ENCODE measurements around the gene RPL35.
A peak's percentile ranks its signal among the peaks of the same experiment; 100 is the strongest.
"Not testable (repeated sequence)": the region's sequence is repeated elsewhere in the genome, so short reads cannot be mapped to it uniquely, and the experiment has no call there.

RPL35 gene

DNA sequence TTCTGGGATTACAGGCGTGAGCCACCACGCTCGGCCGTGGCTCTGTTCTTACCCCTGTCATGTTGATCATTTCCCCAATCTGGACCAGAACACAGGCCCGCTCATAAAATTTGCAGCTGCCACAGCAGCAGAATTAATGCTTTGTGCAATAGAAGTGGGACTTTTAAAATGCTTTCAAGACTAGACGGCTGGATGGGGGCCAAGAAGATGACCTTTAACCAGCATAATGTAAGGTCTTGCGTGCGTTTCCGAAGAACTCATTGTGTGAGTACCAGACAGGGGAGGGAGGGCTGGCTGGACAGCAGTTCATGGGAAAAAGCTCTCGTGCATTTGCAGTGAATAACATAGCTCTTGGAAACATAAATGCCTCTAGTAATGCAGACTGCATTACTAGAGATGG is 12.0 kb downstream of the RPL35 start:
- no peak for DNase-seq

DNA sequence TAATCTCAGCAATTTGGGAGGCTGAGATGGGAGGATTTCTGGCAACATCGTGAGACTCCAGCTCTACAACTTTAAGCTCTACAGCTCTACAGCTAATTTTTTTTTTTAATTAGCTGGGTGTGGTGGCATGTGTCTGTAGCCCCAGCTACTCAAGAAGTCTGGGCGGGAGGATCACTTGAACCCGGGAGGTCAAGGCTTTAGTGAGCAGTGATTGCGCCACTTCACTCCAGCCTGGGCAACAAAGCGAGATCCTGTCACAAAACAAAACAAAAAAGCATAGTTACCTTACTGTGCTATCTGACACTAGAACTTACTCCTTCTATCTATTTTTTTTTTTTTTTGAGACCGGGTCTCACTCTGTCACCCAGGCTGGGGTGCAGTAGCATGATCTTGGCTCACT is 14.8 kb downstream of the RPL35 start:
- DNase-seq, result no peak

DNA sequence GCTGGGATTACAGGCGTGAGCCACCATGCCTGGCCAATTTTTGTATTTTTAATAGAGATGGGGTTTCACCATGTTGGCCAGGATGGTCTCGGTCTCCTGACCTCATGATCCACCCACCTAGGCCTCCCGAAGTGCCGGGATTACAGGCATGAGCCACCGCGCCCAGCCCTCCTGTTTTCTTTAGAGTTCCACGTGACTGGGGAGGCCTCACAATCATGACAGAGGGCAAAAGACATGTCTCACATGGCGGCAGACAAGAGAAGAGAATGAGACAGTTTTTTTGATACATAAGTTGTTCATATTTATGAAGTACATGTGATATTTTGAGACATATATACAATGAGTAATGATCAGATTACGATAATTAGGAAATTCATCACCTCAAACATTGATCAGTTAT is 15.3 kb downstream of the RPL35 start:
- DNase-seq, result not testable (repeated sequence)

DNA sequence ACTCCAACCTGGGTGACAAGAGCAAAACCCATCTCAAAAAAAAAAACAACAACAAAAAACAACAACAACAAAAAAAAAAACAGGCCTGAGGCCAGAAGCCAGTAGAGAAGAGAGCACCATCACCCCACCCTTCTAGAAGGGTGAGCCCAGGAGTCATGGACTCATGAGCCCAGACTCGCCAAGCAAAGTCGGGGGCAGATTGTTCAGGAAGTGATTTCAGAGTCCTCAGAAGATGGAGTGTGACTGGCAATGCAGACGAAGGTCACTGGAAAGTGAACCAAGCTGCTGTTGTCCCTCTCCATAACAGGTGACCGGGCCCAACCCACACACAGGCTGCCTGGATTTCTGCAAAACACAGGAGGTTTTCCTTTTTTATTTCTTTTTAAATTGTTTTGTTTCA is 17.5 kb downstream of the RPL35 start:
- no peak for DNase-seq

DNA sequence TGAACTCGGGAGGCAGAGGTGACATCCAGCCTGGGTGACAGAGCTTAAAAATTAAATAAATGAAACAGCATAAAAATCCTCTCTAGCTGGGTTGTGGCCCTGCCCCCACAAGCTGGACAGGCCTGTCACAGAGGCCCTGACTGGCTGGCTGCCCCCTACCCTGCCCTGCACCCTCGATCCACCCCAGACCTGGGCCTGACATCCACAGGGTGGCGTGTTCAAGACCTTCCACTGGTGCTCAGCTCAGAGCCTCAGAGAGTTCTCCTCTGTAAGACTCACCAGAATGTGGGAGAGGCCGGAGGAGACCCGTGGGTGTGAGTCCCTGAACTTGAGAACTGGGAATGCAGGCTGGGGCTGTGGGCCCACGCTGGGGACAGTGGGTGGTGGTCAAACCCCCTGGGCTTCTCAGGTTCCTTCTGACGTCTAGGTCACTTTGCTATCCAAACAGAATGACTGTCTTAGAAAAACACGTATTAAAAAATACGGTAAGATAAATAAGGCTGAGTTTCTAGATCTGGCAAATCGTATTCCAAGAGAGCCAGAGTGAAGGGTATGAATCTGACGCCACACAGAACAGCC is 18.2 kb downstream of the RPL35 start:
- no peak for DNase-seq

DNA sequence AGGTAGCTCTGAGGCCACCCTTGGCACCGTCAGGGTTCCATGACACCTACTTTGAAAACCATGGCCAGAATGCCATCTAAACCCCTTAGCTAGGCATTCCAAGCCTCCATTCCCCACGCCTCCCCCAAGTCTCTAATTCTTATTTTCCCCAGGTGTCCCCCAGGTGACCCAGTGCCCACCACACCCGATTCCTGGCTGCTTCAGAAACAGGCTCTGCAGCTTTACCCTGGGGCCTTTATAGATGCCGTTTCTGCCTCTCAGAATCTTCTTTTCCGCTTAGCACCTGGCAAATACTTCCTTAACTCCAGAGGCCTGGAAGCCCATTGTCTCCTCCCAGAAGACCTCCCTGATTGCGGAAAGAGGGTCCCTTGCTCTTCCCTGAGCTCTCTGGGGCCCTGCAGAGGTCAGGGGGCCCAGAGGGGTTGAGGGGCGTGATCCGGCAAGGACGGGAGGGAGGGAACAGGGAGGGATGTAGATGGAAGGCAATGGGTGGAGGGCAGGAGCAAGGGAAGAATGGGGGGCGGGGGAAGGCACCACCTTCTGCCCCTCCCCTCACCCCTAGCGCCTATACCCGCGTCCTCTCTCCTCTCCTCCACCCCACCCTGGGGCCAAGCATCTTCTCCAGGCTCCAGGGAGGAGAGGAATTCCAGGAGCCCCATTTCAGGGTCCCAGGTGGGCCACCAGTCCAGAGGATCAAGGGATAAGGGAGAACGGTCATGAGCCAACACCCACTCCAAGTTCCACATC is 20.5 kb downstream of the RPL35 start:
- no peak for DNase-seq

DNA sequence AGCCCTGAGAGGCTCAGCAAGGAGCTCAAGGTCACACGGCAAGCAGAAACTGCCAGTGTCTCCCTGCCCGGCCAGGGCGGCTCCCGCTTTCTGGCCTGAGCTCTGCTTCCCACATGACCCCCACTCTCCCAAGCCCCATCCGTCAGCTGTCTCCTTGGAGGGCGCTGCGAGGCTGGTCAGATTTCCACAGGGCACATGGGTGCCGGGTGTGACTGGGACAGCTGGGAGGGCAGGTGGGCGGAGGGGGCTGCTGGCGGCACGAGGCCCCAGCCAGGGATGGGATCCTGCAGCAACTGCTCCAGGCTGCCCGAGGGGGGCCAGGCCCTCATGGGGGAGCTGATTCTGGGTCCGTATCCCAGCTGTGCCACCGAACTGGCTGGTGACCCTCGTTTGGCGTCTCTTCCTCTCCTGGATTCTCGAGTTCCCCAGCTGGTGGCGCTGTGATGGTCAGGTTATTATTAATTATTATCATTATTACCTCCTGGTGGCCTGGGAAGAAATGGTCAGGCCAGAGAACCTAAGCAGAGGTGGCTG is 21.4 kb downstream of the RPL35 start:
- DNase-seq, result no peak

DNA sequence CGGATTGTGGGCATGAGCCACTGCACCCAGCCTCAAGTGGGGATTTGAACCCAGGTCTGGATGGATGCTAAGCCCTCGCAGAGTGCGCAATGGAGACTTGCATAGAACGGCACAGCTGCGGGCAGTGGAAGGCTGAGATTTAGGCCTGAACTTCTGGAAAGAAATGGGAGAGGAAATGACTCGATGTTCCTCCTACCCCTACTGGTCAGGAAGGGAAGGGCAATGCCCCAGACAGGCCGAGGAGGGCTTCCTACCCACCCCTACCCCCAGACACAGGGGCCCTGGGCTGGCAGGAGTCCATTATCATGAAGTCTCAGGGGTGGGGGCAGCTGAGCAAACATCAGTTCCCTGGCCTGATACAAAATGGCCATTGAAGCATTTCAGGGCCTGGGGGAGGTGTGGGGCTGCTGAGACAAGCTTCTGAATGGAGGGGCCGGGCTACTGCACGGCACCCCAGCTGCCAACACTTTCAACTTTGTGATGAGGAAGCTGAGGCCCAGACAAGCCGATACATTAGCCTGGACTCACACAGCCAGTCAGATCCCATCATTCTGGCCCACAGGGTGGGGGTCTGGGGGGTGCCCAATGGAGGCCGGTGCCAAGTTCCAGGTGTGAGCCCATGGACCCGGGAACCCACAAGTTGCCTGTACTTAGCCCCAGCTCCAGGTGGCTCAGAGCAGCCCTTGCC is 22.0 kb downstream of the RPL35 start:
- DNase-seq, result no peak

DNA sequence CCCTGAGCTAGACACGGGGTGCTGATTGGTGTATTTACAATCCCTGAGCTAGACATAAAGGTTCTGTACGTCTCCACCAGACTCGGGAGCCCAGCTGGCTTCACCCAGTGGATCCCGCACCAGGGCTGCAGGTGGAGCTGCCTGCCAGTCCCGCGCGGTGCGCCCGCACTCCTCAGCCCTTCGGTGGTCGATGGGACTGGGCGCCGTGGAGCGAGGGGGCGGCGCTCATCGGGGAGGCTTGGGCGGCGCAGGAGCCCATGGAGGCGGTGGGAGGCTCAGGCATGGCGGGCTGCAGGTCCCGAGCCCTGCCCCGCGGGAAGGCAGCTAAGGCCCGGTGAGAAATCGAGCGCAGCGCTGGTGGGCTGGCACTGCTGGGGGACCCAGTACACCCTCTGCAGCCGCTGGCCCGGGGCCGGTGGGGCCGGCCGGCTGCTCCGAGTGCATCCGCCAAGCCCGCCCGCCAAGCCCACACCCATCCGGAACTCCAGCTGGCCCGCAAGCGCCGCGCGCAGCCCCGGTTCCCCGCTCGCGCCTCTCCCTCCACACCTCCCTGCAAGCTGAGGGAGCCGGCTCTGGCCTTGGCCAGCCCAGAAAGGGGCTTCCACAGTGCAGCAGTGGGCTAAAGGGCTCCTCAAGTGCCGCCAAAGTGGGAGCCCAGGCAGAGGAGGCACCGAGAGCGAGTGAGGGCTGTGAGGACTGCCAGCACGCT is 23.0 kb downstream of the RPL35 start:
- not testable (repeated sequence) for DNase-seq

DNA sequence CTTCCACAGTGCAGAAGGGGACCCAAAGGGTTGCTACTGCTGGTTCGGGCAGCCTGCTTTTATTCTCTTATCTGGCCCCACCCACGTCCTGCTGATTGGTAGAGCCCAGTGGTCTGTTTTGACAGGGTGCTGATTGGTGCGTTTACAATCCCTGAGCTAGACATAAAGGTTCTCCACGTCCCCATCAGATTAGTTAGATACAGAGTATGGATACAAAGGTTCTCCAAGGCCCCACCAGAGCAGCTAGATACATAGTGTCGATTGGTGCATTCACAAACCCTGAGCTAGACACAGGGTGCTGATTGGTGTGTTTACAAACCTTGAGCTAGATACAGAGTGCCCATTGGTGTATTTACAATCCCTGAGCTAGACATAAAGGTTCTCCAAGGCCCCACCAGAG is 23.6 kb downstream of the RPL35 start:
- DNase-seq, result not testable (repeated sequence)

DNA sequence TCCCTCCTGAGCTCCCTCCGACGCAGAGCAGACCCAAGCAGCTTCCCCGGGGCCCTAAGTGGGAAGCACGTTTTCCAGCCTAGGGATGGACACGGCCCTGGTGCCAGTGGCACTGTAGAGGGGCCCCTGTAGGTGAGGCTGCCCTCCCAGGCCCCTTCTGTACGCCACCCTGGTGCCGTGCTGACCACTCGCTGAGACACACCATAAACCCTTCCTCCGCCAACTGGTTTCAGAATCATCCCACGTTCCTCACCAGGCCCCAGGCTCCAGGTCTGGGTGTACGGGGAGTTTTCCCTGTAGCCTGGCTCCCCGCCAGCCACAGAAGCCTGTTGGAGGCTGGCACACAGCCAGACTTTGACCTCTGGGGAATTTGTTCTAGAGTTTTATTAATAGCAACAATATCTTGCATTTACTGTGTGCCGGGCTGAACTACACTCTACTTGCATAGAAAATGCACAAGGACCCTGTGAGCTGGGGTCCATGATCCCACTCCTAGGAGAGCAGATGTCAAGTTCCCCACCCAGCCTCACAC is 26.7 kb downstream of the RPL35 start:
- peak; percentile 76 for DNase-seq

DNA sequence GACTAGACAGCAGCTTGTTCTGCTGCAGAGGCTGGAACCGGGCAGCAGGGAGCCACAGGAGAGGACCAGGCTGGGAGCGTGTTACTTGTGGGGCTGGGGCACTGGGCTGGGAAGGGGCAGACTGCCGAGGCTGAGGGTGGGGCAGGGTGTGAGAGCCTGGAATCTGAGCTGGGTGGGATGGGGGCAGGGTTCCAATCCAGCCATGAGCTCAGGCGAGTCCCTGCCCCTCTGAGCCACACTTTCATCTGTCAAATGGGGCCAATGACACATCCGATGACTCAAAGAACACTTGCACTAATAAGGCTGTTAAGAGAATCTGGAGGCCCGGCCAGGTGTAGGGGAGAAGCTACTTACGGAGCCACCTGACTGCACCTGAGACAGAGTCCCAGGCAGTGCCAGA is 27.2 kb downstream of the RPL35 start:
- no peak for DNase-seq

DNA sequence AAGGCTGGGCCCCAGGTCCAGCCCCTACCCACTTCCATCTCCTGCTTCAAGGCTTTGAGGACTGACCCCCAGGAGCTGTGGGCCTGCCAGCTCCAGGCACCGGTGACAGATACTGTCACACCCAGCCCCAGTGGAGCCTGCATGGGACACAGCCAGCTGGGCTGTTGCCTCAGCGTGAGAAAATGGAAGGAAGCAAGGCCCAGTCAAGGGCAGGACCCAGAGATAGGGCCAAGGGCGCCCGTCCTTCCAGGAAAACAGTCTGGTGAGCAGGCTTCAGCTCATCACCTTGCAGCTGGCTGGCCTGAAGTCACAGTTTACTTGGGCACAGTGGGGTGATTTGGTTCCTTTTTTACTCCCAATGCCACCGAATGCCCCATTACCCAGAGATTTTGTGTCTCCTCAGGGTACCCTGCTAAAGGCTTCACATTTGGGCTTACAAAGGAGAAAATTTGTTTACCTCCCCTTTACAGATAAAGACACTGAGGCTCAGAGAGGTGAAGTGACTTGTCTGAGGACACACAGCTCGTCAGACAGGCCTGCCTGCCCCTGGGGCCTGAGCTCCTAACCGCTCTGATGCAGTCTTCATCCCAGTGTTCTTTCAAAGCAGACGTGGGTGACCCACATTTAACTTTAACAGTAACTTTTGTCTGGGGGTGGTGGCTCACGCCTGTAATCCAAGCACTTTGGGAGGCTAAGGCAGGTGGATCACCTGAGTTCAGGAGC is 30.0 kb downstream of the RPL35 start:
- DNase-seq, result no peak

DNA sequence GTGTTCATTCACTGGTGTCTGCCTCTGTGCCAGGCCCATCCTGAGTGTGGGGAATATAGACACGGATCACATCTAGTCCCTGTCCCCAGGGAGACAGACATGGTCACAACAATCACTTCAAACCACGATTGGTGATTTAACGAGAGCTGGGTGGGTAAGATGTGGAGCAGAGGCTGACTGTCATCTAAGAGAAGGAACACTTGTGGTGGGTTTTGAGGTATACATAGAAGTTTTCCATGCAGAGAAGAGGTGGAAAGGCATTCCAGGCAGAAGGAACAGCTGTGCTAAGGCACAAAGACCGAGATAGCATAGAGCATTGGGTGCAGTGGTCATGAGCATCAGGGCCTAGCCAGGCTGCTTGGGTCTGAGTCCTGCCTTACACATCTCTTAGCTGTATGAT is 31.2 kb downstream of the RPL35 start:
- no peak for DNase-seq

DNA sequence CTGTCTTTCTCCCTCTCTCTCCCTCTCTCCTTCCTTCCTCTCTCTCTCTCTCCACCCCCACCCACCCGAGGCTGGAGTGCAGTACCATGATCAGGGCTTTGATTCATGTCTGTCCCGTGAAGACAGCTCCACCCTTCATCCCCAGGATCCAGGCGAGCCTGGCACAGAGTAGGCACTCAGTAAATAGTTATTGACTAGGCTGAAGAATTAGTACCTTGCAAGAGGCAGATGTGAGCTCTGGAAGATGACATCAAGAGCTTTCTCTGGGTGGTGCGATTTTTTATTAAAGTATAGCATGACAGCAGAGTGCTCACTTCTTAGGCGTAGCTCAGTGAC is 32.5 kb downstream of the RPL35 start:
- DNase-seq, result no peak

DNA sequence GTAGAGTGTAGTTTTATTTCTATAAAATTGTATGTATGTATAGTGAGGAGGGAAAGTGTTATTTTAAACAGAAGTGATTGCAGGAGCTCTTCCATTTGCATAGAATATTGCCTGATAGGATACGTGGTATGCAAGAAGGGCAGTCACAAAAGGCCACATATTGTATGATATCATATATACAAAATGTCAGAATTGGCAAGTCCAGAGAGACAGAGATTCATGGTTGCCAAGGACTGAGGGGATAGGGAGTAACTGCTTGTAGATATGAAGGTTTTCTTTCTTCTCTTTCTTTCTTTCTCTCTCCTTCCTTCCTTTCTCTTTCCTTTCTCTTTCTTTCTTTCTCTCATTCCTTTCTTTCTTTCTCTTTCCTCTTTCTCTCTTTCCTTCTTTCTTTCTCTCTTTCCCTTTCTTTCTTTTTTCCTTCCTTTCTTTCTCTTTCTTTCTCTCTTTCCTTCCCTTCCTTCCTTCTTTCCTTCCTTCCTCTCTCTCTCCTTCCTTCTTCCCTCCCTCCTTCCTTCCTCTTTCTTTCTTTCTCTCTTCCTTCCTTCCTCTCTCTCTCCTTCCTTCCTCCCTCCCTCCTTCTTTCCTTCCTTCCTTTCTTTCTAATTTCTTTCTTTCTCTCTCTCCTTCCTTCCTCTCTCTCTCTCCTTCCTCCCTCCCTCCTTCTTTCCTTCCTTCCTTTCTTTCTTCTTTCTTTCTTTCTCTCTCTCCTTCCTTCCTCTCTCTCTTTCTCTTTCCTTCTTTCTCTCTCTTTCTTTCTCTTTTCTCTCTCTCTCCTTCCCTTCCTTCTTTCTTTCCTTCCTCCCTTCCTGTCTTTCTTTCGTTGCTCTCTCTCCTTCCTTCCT is 33.0 kb downstream of the RPL35 start:
- DNase-seq, result no peak

DNA sequence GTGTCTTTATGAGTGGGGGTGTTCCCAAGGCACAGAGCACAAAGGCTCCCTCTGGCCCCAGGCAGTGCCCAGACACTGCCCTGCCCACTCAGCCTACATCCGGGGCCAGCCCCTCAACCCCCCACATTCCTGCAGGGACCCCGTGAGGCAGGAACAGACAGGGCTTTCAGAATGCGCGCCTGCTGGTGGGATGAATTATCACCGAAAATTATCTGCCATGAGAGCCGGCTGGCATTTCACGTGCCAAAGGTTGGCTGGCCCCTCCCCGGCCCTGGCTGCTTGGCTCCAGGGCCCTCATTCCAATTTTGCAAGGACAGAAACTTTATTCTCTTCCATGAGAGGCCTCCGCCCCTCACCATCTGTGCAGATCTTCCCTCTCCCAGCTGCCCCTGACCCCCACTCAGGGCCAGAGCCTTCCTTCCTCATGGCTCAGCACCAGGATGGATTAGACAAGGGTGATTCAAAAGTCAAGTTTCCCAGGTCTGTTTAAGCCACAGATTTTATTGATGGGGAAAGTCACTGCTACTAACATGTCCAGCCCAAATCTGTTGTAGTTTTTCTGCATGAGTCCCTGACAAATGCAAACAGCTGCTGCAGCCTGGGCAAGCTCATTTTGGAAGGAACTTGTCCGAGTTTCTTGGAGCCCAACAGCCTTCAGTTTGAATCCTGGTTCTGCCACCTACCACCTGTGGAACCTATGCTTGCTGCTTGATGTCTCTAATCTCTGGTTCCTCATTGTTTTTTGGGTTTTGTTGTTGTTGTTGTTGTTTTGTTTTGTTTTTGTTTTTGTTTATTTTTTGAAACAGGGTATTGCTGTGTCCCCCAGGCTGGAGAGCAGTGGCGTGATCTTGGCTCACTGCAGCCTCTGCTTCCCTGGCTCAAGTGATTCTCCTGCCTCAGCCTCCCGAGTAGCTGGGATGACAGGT is 40.8 kb downstream of the RPL35 start:
- DNase-seq, result no peak

DNA sequence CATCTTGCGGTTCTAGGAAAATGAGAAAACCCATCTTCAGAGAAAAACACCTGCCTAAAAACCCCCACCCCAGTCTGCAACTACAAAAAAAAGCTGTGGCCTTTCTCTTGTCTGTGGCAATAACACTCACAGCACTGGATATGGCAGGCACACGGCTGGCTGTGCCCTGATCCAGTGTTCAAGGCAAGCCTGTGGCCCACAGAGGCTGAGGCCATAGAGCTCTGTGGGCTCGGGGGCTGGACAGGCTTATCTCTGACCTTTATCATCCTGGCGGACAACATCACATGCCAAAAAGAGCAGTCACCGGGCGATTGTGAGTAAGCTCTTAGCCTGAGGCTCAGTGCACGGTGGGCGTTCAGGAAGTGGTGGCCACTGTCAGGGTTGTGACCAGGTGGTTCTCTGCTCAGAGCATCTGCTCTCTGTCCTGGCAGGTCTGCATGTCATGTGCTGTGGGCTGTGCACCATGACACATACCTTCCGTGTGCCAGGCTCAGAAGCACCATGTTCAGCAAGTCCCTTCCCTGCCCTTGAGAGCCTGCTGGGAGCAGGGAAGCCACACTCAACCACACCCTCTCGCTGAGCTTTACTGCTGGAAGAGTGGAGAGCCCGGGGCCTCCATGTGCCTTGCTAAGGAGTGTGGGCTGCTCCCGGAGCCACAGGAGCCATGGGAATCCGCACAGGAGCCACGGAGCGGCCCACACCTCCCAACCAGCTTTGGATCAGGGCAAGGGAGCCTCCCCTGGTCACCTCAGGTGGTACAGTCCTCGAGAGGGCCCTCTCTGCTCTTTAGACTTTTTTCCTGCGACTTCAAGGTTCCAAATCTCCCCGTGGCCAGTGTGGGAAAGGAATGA is 43.1 kb downstream of the RPL35 start:
- DNase-seq, result no peak

DNA sequence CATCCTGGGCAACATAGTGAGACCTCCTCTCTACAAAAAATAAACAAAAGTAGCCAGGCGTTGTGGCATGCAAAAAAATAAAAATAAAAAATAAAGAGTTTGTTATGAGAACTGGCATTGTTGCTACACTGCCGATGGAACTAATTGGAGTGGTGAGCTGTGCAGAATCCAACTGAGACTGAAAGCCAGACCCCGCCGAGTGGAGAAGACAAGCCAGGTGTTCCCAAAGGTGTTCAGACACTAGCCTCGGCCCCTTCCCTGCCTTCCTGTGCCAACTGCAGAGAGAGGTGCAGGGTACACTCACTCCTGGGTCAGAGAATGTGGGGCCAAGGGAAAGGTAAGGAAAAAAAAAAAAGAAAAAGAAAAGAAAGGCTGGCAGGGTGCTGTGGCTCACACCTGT is 46.2 kb downstream of the RPL35 start:
- no peak for DNase-seq

DNA sequence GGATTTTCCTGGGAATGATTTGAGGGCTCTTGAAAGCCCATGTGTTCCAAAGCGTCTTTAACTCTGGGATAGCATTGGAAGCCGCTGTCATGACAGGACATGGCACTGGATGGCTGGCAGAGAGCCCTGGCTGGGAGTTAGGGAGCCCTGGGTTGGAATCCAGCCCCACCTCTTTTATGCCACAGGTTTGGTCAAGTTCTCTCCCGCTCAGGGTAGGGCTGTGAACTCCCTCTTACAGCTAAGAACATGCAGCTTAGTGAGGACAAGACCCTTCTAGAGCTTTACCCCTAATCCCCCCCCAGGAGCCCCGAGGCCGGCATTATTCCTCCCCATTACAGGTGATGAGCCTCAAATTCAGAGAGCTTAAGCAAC is 47.6 kb downstream of the RPL35 start:
- no peak for DNase-seq
